HepG2 (cell line): ENCODE results near the gene RAE1. TPM values are rescaled to one million over a fixed set of nuclear protein-coding genes. Genes with fewer than 3 reads are reported as not detected.

Experiments used
- EEA1 ChIP-seq: sonication (generic); formaldehyde crosslinking; IDR thresholded peaks from 2 replicates; pipeline ENCODE4 v1.5.1; 2020; ENCODE audit warnings: mild to moderate bottlenecking, missing genetic modification reagents, borderline replicate concordance
- HES4 ChIP-seq: sonication (generic); formaldehyde crosslinking; IDR thresholded peaks from 2 replicates; pipeline ENCODE4 v1.9.0; 2021; ENCODE audit warnings: mild to moderate bottlenecking, missing genetic modification reagents, borderline replicate concordance
- HMG20B ChIP-seq: conservative IDR thresholded peaks from 2 replicates; pipeline ENCODE4 v1.6.1; 2016; ENCODE audit warnings: missing genetic modification reagents, missing compliant biosample characterization
- HNRNPUL1 ChIP-seq: fragments of 200-400 bp; formaldehyde crosslinking; IDR thresholded peaks from 2 replicates; pipeline ENCODE4 v1.6.1; 2017; ENCODE audit warnings: low read depth, mild to moderate bottlenecking, low read length, moderate library complexity
- MIER3 ChIP-seq: IDR thresholded peaks from 2 replicates; pipeline ENCODE4 v1.6.1; 2016; ENCODE audit warnings: missing compliant biosample characterization, borderline replicate concordance
- MZF1 ChIP-seq: sonication (generic); formaldehyde crosslinking; IDR thresholded peaks from 2 replicates; pipeline ENCODE4 v1.8.1; 2023; ENCODE audit warnings: mild to moderate bottlenecking, missing genetic modification reagents, borderline replicate concordance
- NR1H2 ChIP-seq: sonication (generic); formaldehyde crosslinking; IDR thresholded peaks from 2 replicates; pipeline ENCODE4 v1.8.1; 2022; ENCODE audit warnings: low read depth, missing genetic modification reagents, borderline replicate concordance
- PCBP2 ChIP-seq: fragments of 200-400 bp; formaldehyde crosslinking; optimal IDR thresholded peaks from 2 replicates; pipeline ENCODE3; 2018; ENCODE audit warnings: low read length, low read depth; ENCODE audit not compliant: poor library complexity, severe bottlenecking
- PITX1 ChIP-seq: sonication (generic); formaldehyde crosslinking; IDR thresholded peaks from 2 replicates; pipeline ENCODE4 v1.5.1; 2020; ENCODE audit warnings: mild to moderate bottlenecking, missing genetic modification reagents
- REL ChIP-seq: sonication (generic); formaldehyde crosslinking; conservative IDR thresholded peaks from 2 replicates; pipeline ENCODE4 v1.8.0; 2022; ENCODE audit warnings: mild to moderate bottlenecking, missing genetic modification reagents, moderate library complexity
- SMAD1 ChIP-seq: sonication (generic); formaldehyde crosslinking; IDR thresholded peaks from 2 replicates; pipeline ENCODE4 v1.4.0; 2020; ENCODE audit warnings: missing genetic modification reagents, low read depth, mild to moderate bottlenecking, borderline replicate concordance
- SRSF9 ChIP-seq: fragments of 200-400 bp; formaldehyde crosslinking; IDR thresholded peaks from 2 replicates; pipeline ENCODE4 v1.6.1; 2018; ENCODE audit warnings: borderline replicate concordance, mild to moderate bottlenecking, low read depth, low read length; ENCODE audit not compliant: insufficient read depth, poor library complexity, severe bottlenecking
- TBL1XR1 ChIP-seq: fragments of 150-350 bp; IDR thresholded peaks from 2 replicates; pipeline ENCODE4 v1.6.1; 2014; ENCODE audit warnings: borderline replicate concordance, low read length; ENCODE audit not compliant: partially characterized antibody
- TOPORS ChIP-seq: sonication (generic); formaldehyde crosslinking; IDR thresholded peaks from 2 replicates; pipeline ENCODE4 v1.8.0; 2023; ENCODE audit warnings: mild to moderate bottlenecking, missing genetic modification reagents
- TP53 ChIP-seq: sonication (generic); formaldehyde crosslinking; conservative IDR thresholded peaks from 2 replicates; pipeline ENCODE4 v1.4.0; 2020; ENCODE audit warnings: missing genetic modification reagents
- U2AF2 ChIP-seq: fragments of 200-400 bp; formaldehyde crosslinking; IDR thresholded peaks from 2 replicates; pipeline ENCODE4 v1.6.1; 2017; ENCODE audit warnings: low read depth, mild to moderate bottlenecking, low read length
- ZFP36L2 ChIP-seq: sonication (generic); formaldehyde crosslinking; IDR thresholded peaks from 2 replicates; pipeline ENCODE4 v1.4.0; 2020; ENCODE audit warnings: missing genetic modification reagents
- ZNF263 ChIP-seq: sonication (generic); formaldehyde crosslinking; IDR thresholded peaks from 2 replicates; pipeline ENCODE4 v1.4.0; 2020; ENCODE audit warnings: missing genetic modification reagents
- ZNF296 ChIP-seq: sonication (generic); formaldehyde crosslinking; conservative IDR thresholded peaks from 2 replicates; pipeline ENCODE4 v1.5.0; 2020; ENCODE audit warnings: mild to moderate bottlenecking, missing genetic modification reagents
- ZNF567 ChIP-seq: sonication (generic); formaldehyde crosslinking; IDR thresholded peaks from 2 replicates; pipeline ENCODE4 v1.8.1; 2023; ENCODE audit warnings: mild to moderate bottlenecking, missing genetic modification reagents, borderline replicate concordance
- ZNF589 ChIP-seq: sonication (generic); formaldehyde crosslinking; conservative IDR thresholded peaks from 2 replicates; pipeline ENCODE4 v1.8.0; 2022; ENCODE audit warnings: mild to moderate bottlenecking, moderate library complexity, missing genetic modification reagents
- ZNF598 ChIP-seq: sonication (generic); formaldehyde crosslinking; IDR thresholded peaks from 2 replicates; pipeline ENCODE4 v1.5.1; 2020; ENCODE audit warnings: mild to moderate bottlenecking, missing genetic modification reagents, borderline replicate concordance
- polyA plus RNA-seq, 8 experiments: library from polyadenylated mRNA; depleted of rRNA in 3 of 8; stranded (reverse) in 7 of 8; unstranded in 1 of 8; fragments of >200 nt; fragmentation: Illumina TruSeq in 4 of 8; extraction: Trizol in 4 of 8; gene quantifications; 2 replicates each; pipeline versions ENCODE4 v1.2.1 to v1.2.3, GENCODE V29; 2011 to 2016; ENCODE audit warnings: low read depth in 4 of 8, missing spikeins in 1 of 8, mixed read lengths in 1 of 8; ENCODE audit not compliant: insufficient read depth in 1 of 8
- total RNA-seq, 5 experiments: library from RNA; depleted of rRNA; stranded (reverse); fragments of >200 nt; fragmentation: Illumina TruSeq; extraction: Trizol; gene quantifications; 2 replicates each; pipeline ENCODE4 v1.2.3, GENCODE V29; 2016; ENCODE audit warnings: low read depth in 1 of 5
- TF ChIP-seq, protein P1 (sequence below): sonication (generic); formaldehyde crosslinking; IDR thresholded peaks from 2 replicates; pipeline ENCODE4 v1.5.0; 2020; ENCODE audit warnings: missing genetic modification reagents, mild to moderate bottlenecking, borderline replicate concordance
- TF ChIP-seq, protein P2 (sequence below): sonication (generic); formaldehyde crosslinking; IDR thresholded peaks from 2 replicates; pipeline ENCODE4 v1.5.1; 2020; ENCODE audit warnings: missing genetic modification reagents, mild to moderate bottlenecking, borderline replicate concordance
- TF ChIP-seq, protein P3 (sequence below): sonication (generic); formaldehyde crosslinking; IDR thresholded peaks from 2 replicates; pipeline ENCODE4 v1.4.0; 2020; ENCODE audit warnings: mild to moderate bottlenecking, missing genetic modification reagents

Gene RAE1
- total and polyA plus RNA-seq, 2 of the 13 experiments (the other 11 are each of a cell fraction or from before 2014, with no cell fraction given) = 36.1 to 72.9 TPM

DNA sequence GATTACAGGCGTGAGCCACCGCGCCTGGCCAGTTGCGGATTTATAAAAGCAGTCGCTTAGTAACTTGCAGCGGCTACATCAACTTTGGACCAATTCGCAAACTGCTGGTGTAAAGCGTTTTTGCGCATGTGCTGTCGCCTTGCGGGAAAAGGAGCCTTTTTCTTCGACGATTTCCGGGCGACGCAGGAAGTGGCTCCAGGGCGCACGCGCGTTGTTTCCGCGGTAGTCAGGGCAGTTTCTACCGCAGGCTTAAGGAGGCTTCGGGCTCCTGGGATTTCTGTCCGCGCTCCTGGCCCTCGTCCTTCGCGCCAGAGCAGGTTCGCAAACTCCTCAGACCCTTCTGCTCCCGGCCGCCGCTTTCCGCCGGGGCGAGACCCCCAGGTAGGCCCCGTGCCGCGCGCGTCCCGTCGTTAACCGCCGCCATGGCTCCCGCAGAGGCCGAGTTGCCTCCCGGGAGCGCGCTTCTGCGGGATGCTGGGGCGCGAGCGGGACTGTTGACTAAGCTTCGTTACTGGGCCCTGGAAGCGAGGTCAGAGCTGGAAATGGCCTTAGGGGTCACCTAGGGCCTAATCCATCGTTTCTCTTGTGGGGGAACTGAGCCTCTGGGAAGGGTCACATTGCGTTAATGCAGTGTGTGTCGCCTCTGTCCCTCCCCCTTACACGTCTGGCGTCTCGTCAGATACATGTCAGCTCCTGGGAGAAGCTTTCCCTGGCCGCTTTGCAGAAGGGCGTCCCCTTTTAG lies at the start of gene RAE1 (continued):
- peak; percentile 78; the same call in 1 of the 2 replicates for TF ChIP-seq ZNF296 (CRISPR knock-in tag)
- TF ChIP-seq HES4 (CRISPR knock-in tag) = peak; percentile 97
- TF ChIP-seq ZFP36L2 (CRISPR knock-in tag) = no peak
- 0 out of 2 replicates have a peak, but pooled peaks have one; percentile 45 for TF ChIP-seq ZNF567 (CRISPR knock-in tag)
- TF ChIP-seq MZF1 = no peak; the same call in 1 of the 2 replicates
- peak; percentile 94; the same call in 1 of the 2 replicates for TF ChIP-seq SMAD1
- TF ChIP-seq EEA1 (CRISPR knock-in tag) = peak; percentile 71; the same call in 1 of the 2 replicates
- TF ChIP-seq PITX1 (CRISPR knock-in tag) = peak; percentile 93
- TF ChIP-seq MIER3 (CRISPR knock-in tag) = no peak
- TF ChIP-seq HNRNPUL1 = no peak
- TF ChIP-seq TP53 = no peak; the same call in 1 of the 2 replicates
- no peak for TF ChIP-seq NR1H2 (CRISPR knock-in tag)
- TF ChIP-seq, protein P1, sequence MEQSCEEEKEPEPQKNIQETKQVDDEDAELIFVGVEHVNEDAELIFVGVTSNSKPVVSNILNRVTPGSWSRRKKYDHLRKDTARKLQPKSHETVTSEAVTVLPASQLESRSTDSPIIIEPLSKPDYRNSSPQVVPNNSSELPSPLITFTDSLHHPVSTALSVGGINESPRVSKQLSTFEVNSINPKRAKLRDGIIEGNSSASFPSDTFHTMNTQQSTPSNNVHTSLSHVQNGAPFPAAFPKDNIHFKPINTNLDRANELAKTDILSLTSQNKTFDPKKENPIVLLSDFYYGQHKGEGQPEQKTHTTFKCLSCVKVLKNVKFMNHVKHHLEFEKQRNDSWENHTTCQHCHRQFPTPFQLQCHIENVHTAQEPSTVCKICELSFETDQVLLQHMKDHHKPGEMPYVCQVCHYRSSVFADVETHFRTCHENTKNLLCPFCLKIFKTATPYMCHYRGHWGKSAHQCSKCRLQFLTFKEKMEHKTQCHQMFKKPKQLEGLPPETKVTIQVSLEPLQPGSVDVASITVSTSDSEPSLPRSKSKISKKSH = peak; percentile 99
- peak; percentile 75 for TF ChIP-seq TOPORS (CRISPR knock-in tag)
- TF ChIP-seq PCBP2 = no peak
- no peak for TF ChIP-seq TBL1XR1
- TF ChIP-seq, protein P2, sequence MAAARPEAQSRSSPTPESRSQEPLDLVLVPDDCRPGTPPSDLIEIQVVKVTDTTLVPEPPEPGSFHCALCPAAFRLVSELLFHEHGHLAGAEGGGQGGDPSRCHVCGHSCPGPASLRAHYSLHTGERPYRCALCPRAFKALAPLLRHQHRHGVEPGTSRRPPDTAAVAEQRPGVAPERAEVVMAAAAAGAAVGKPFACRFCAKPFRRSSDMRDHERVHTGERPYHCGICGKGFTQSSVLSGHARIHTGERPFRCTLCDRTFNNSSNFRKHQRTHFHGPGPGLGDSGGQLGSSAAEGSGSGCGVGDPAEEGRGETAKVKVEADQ = peak; percentile 82; the same call in 1 of the 2 replicates
- TF ChIP-seq SRSF9 = no peak
- no peak for TF ChIP-seq U2AF2
- peak; percentile 90; the same call in 1 of the 2 replicates for TF ChIP-seq REL (CRISPR knock-in tag)
- no peak for TF ChIP-seq HMG20B (CRISPR knock-in tag)
- TF ChIP-seq ZNF589 (CRISPR knock-in tag) = peak; percentile 83; the same call in 1 of the 2 replicates
- TF ChIP-seq ZNF263 (CRISPR knock-in tag) = peak; percentile 28; the same call in 1 of the 2 replicates
- peak; percentile 97 for TF ChIP-seq ZNF598 (CRISPR knock-in tag)
- TF ChIP-seq, protein P3, sequence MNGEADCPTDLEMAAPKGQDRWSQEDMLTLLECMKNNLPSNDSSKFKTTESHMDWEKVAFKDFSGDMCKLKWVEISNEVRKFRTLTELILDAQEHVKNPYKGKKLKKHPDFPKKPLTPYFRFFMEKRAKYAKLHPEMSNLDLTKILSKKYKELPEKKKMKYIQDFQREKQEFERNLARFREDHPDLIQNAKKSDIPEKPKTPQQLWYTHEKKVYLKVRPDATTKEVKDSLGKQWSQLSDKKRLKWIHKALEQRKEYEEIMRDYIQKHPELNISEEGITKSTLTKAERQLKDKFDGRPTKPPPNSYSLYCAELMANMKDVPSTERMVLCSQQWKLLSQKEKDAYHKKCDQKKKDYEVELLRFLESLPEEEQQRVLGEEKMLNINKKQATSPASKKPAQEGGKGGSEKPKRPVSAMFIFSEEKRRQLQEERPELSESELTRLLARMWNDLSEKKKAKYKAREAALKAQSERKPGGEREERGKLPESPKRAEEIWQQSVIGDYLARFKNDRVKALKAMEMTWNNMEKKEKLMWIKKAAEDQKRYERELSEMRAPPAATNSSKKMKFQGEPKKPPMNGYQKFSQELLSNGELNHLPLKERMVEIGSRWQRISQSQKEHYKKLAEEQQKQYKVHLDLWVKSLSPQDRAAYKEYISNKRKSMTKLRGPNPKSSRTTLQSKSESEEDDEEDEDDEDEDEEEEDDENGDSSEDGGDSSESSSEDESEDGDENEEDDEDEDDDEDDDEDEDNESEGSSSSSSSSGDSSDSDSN (CRISPR knock-in tag) = peak; percentile 81; the same call in 1 of the 2 replicates
